LNCAP (cell line): ENCODE results near the gene ADCK1.

ENCODE experiments used
- CTCF ChIP-seq: fragments of 450-650 bp; IDR thresholded peaks from 2 replicates; pipeline ENCODE4 v1.5.1; 2017; ENCODE audit warnings: mild to moderate bottlenecking

Gene ADCK1

GRCh38 chr14:77830692-77831091 is 30.8 kb downstream of the ADCK1 start:
- no peak for TF ChIP-seq CTCF

- no peak for TF ChIP-seq CTCF
These were observed 32.4 kb downstream of the ADCK1 start for GRCh38 chr14:77832297-77832696.

GRCh38 chr14:77837926-77838325 is 38.0 kb downstream of the ADCK1 start:
- no peak for TF ChIP-seq CTCF

GRCh38 chr14:77838831-77839511 is 39.1 kb downstream of the ADCK1 start:
- no peak for TF ChIP-seq CTCF

- no peak for TF ChIP-seq CTCF
These were observed 43.3 kb downstream of the ADCK1 start for GRCh38 chr14:77843195-77843594.

GRCh38 chr14:77843651-77844050 is 43.7 kb downstream of the ADCK1 start:
- TF ChIP-seq CTCF: no peak

- no peak for TF ChIP-seq CTCF
These were observed 44.9 kb downstream of the ADCK1 start for GRCh38 chr14:77844802-77845201.

- no peak for TF ChIP-seq CTCF
These were observed 48.1 kb downstream of the ADCK1 start for GRCh38 chr14:77848031-77848430.
